GM12892 (cell line): Measurements from ENCODE around the gene FGF8.

Experiments used
- DNase-seq: peaks from one replicate; pipeline ENCODE4 v3.0.0; 2011; ENCODE audit not compliant: insufficient read length
- FAIRE-seq: peaks from 2 replicates; lab custom pipeline; 2011; peaks lifted over from hg19 to GRCh38; lab: Jason Lieb, UNC
- POLR2A ChIP-seq: IDR thresholded peaks from 2 replicates; pipeline ENCODE4 v1.6.1; 2011; ENCODE audit warnings: low read depth, low read length, control low read depth
- POLR2AphosphoS5 ChIP-seq: IDR thresholded peaks from 2 replicates; pipeline ENCODE4 v1.6.1; 2011; ENCODE audit warnings: low read depth, low read length, control low read depth
- TAF1 ChIP-seq: IDR thresholded peaks from 2 replicates; pipeline ENCODE4 v1.6.1; 2011; ENCODE audit warnings: low read depth, mild to moderate bottlenecking, control low read depth, low read length, borderline replicate concordance

The FGF8 gene

GRCh38 chr10:101780818-101781654 is 5.1 kb upstream of the FGF8 start:
- DNase-seq = peak; percentile 80

DNA sequence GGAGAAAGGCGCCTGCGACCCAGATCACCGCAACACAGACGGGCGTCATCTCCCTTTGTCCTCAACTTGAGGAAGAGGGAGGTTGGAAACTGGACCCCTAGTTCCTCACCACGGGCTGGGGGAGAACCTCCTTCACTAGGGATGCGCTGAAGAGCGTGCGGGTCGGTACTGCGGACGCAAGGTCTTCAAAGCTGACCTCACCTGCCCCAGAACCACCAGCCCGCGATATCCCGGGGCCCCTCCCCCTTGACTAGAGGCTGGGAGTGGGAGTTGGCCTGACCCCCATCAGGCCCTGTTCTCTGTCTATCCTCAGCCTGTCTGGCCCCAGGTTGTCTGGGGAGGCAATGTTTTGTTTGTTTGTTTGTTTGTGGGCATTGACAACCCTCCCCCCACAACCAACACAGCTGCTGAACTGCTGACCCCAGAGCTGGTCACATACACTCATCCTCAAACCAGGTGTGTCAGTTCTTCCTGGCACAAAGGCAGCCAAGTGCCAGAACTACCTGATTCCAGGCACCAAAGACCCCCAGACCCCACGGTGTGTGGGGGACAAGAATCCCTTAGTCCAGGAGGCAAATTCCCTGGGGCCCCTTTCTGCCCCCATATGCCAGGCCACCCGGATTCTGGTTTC is 4.4 kb upstream of the FGF8 start:
- no peak for DNase-seq
- FAIRE-seq = peak; percentile 67
- TF ChIP-seq TAF1 (no peak), POLR2AphosphoS5 (no peak), POLR2A (no peak)

More at GRCh38 chr10:101780818-101781654, 5.1 kb upstream of the FGF8 start:
- no peak for TF ChIP-seq POLR2AphosphoS5
- no peak for TF ChIP-seq POLR2A
- TF ChIP-seq TAF1 = no peak
- FAIRE-seq = peak; percentile 82

GRCh38 chr10:101779544-101780186 is 3.8 kb upstream of the FGF8 start:
- FAIRE-seq (peak; percentile 94), DNase-seq (peak; percentile 86)
- TF ChIP-seq TAF1 = no peak
- TF ChIP-seq POLR2A = no peak
- TF ChIP-seq POLR2AphosphoS5 = no peak

DNA sequence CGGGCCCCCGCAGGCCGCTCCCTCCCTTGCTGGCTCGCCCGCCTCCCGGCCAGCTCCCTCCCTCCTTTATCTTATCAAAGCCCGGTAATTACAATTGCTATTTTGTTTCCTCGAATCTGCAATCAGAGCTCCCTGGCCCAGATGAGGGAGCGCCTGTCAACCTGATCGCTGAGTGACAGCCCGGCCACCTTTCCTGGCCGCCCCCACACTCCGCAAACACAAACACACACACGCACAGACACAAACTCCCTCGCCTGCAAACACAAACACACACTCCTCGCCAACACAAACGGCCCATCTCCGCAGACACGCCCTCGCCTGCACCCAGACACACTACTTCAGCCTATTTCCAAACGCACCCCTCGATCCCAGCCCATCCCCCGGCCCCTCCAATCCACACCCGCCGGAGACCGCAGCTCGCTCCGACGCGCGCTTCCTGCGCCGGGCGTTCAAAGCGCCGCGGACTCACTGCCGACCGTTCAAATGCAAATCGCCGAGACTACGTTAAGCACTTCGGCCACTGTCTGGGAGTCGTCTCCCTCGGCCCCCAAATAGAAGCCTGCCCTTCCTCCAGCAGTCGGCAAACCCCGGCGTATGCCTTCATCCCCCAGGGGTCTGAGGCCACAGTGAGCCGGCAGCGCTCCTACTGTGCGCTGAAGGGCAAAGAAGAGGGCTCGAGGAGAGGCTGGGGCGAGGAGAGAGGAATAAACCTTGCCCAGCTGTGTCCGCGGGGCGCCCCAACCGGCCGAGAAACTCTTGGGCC is 3.0 kb upstream of the FGF8 start:
- DNase-seq = no peak

GRCh38 chr10:101778151-101778780 is 2.4 kb upstream of the FGF8 start:
- FAIRE-seq (no peak), DNase-seq (no peak)
- TF ChIP-seq TAF1 (no peak), POLR2AphosphoS5 (no peak), POLR2A (no peak)

More for the DNA sequence above, 3.0 kb upstream of the FGF8 start:
- TF ChIP-seq POLR2A = no peak
- no peak for TF ChIP-seq TAF1
- FAIRE-seq = no peak

DNA sequence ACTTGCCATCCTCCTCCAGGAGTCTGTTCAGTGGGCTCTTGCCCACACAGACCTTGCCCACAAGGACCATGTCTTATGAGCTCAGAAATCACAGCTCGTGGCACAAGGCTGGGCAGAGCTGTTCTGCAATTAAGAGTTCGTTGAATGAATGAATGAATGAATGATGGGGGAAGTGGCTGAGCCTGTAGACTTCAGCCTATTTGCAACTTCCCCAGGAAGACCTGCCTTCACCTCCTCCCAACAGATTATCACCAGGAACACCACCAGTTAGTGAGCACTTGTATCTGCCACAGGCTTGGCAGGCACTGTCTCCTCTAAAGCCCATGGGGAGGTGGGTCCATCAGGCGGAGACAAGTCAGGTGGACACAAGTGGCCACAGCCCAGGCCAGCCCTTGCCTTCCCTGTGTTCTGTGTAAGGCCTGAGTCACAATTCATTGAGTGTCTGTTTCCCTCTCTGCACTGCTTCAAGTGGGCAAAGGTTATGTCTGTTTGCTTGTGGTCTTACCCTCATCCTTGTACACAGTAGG is 1.8 kb upstream of the FGF8 start:
- no peak for TF ChIP-seq POLR2AphosphoS5
- TF ChIP-seq TAF1 = no peak
- TF ChIP-seq POLR2A = no peak
- no peak for FAIRE-seq
- DNase-seq = no peak

GRCh38 chr10:101776161-101776817 is 375 bp upstream of the FGF8 start:
- TF ChIP-seq POLR2A (no peak), POLR2AphosphoS5 (no peak), TAF1 (no peak)
- FAIRE-seq (no peak), DNase-seq (no peak)

DNA sequence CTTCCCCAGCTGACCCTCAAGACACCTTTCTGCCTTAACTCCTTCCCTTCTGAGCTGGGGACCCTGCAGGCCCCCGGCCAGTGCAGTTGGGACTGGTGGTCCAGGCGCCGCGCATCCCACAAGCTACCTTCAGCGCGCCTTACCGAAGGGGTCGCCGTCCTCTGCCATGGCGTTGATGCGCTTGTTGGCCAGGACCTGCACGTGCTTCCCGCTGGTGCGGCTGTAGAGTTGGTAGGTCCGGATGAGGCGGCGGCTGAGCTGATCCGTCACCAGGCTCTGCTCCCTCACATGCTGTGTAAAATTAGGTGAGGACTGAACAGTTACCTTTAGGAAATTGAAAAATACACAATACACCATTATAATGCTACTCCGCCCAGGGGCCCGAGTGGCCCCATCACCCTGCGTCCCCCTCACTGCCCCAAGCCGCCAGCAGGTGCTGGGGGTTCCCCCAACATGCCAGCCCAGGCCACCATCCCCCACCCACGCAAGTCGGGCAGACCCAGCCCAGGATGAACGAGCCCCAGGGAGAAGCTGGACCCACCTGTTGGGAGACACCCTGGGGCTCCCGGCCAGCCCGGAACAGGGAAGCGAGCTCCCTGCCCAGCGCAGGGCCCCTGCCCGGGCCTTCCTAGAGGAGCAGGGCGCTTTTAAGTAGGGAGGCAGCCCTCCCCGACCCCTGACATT is 1.2 kb downstream of the FGF8 start:
- no peak for FAIRE-seq
- DNase-seq = no peak
- TF ChIP-seq POLR2AphosphoS5 (no peak), POLR2A (no peak)

DNA sequence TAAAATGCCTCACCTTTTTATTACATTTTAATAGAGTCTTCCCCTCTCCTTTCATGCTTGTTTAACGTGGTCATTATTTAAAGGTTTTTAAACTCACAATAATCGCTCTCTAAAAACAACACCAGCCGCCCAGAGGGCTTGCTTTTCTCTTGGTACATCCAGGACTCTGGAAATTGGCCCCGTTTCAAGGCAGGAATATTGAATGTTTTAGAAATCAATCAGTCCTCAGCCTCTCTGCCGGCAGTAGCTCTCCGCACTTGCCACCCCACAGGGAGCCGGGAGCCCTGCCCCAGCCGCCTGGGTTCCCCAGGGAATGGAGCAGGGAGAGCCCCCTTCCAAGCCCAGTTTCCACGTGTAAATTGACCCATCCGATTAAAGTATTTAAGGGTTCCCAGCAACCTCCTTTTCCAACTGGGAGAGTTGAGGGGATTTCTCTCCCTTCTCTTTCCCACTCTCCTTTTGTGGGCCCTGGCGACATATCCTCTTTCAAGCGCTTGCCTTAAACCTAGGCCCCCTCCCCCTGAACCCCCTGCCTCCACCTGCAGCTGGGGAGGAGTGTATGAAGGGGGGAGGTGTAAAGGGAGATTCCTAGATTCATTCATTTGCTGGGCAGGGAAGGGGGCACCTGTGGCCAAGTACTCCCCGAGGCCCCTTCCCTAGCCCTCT is 1.9 kb downstream of the FGF8 start:
- TF ChIP-seq POLR2A (no peak), POLR2AphosphoS5 (no peak), TAF1 (no peak)
- DNase-seq = no peak
- no peak for FAIRE-seq
